ENCODE measurements around the gene PTPRM.

Gene PTPRM

GRCh38 chr18:8196238-8196637, 629.1 kb downstream of the PTPRM start:
- Histone ChIP-seq H3K27me3 (ENCODE audit: insufficient read depth, low read length, poor library complexity, severe bottlenecking) (no peaks in the 10 kb centered on the region), H3K4me3 (ENCODE audit: low read length, poor library complexity, severe bottlenecking) (no peak overlapping the region), H3K9ac (ENCODE audit: low read depth, low read length, poor library complexity, severe bottlenecking) (no peak overlapping the region), H3K4me1 (ENCODE audit: insufficient read depth, low read length, poor library complexity, severe bottlenecking) (no peaks in the 10 kb centered on the region), H3K9me3 (ENCODE audit: insufficient read depth, low read depth, low read length) (no peaks in the 10 kb centered on the region), H3K9me2 (replicated peaks; ENCODE audit: low read depth, low read length) (no peaks in the 10 kb centered on the region), H3K79me2 (ENCODE audit: insufficient read depth, low read length) (no peaks in the 10 kb centered on the region), H3K4me2 (ENCODE audit: low read depth, low read length, poor library complexity, severe bottlenecking) (no peak overlapping the region), H2AFZ (ENCODE audit: low read length) (no peak overlapping the region), H3K36me3 (ENCODE audit: insufficient read depth, low read length) (no peaks in the 10 kb centered on the region), H4K20me1 (ENCODE audit: insufficient read depth, low read length, poor library complexity, severe bottlenecking) (no peaks in the 10 kb centered on the region), H3F3A (ENCODE audit: low read depth) (no peaks in the 10 kb centered on the region)
- TF ChIP-seq, protein P1, sequence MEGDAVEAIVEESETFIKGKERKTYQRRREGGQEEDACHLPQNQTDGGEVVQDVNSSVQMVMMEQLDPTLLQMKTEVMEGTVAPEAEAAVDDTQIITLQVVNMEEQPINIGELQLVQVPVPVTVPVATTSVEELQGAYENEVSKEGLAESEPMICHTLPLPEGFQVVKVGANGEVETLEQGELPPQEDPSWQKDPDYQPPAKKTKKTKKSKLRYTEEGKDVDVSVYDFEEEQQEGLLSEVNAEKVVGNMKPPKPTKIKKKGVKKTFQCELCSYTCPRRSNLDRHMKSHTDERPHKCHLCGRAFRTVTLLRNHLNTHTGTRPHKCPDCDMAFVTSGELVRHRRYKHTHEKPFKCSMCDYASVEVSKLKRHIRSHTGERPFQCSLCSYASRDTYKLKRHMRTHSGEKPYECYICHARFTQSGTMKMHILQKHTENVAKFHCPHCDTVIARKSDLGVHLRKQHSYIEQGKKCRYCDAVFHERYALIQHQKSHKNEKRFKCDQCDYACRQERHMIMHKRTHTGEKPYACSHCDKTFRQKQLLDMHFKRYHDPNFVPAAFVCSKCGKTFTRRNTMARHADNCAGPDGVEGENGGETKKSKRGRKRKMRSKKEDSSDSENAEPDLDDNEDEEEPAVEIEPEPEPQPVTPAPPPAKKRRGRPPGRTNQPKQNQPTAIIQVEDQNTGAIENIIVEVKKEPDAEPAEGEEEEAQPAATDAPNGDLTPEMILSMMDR (conservative IDR thresholded peaks at IDR 0.05; ENCODE audit: low read length), result no peak
- no peak for TF ChIP-seq EZH2phosphoT487 (IDR thresholded peaks at IDR 0.05; ENCODE audit: borderline replicate concordance)

DNA sequence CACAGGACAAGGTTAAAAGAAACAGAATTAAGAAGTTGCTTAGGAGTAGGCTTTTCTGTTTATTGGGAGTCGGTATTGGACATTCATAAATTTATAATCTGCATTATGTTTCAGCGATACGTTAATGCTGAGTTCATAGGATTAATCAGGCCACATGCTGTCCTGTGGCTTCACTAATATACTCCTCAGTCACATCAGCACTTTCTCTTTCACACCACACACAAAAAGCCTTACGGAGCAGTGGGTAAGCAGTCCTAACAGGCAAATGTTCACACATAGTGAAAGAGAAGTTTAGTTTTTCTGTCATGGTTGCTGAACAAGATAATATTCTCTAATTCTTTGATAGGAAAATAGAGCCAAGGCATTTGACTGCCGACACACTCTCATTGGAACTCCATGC, 630.4 kb downstream of the PTPRM start:
- Histone ChIP-seq H3K9ac (ENCODE audit: low read depth, low read length, poor library complexity, severe bottlenecking) (no peak overlapping the region), H3K4me2 (ENCODE audit: low read depth, low read length, poor library complexity, severe bottlenecking) (no peak overlapping the region), H3K4me1 (ENCODE audit: insufficient read depth, low read length, poor library complexity, severe bottlenecking) (no peaks in the 10 kb centered on the region), H3K4me3 (ENCODE audit: low read length, poor library complexity, severe bottlenecking) (no peak overlapping the region), H3F3A (ENCODE audit: low read depth) (no peaks in the 10 kb centered on the region), H3K9me3 (ENCODE audit: insufficient read depth, low read depth, low read length) (no peaks in the 10 kb centered on the region), H3K9me2 (replicated peaks; ENCODE audit: low read depth, low read length) (no peaks in the 10 kb centered on the region), H3K36me3 (ENCODE audit: insufficient read depth, low read length) (no peaks in the 10 kb centered on the region), H4K20me1 (ENCODE audit: insufficient read depth, low read length, poor library complexity, severe bottlenecking) (no peaks in the 10 kb centered on the region), H2AFZ (ENCODE audit: low read length) (no peak overlapping the region), H3K79me2 (ENCODE audit: insufficient read depth, low read length) (no peaks in the 10 kb centered on the region), H3K27me3 (ENCODE audit: insufficient read depth, low read length, poor library complexity, severe bottlenecking) (no peaks in the 10 kb centered on the region)
- TF ChIP-seq, protein P1 (conservative IDR thresholded peaks at IDR 0.05; ENCODE audit: low read length), result no peak
- TF ChIP-seq EZH2phosphoT487 (IDR thresholded peaks at IDR 0.05; ENCODE audit: borderline replicate concordance), result no peak

GRCh38 chr18:8207996-8208395, 640.9 kb downstream of the PTPRM start:
- Histone ChIP-seq H3K9ac (ENCODE audit: low read depth, low read length, poor library complexity, severe bottlenecking) (no peak overlapping the region), H3K9me3 (ENCODE audit: insufficient read depth, low read depth, low read length) (no peaks in the 10 kb centered on the region), H3K27me3 (ENCODE audit: insufficient read depth, low read length, poor library complexity, severe bottlenecking) (no peaks in the 10 kb centered on the region), H2AFZ (ENCODE audit: low read length) (no peak overlapping the region), H3K9me2 (replicated peaks; ENCODE audit: low read depth, low read length) (no peaks in the 10 kb centered on the region), H3F3A (ENCODE audit: low read depth) (no peaks in the 10 kb centered on the region), H3K4me3 (ENCODE audit: low read length, poor library complexity, severe bottlenecking) (no peak overlapping the region), H3K79me2 (ENCODE audit: insufficient read depth, low read length) (no peaks in the 10 kb centered on the region), H4K20me1 (ENCODE audit: insufficient read depth, low read length, poor library complexity, severe bottlenecking) (no peaks in the 10 kb centered on the region), H3K36me3 (ENCODE audit: insufficient read depth, low read length) (no peaks in the 10 kb centered on the region), H3K4me1 (ENCODE audit: insufficient read depth, low read length, poor library complexity, severe bottlenecking) (no peaks in the 10 kb centered on the region), H3K4me2 (ENCODE audit: low read depth, low read length, poor library complexity, severe bottlenecking) (no peak overlapping the region)
- no peak for TF ChIP-seq EZH2phosphoT487 (IDR thresholded peaks at IDR 0.05; ENCODE audit: borderline replicate concordance)
- TF ChIP-seq, protein P1 (conservative IDR thresholded peaks at IDR 0.05; ENCODE audit: low read length), result no peak

Data from Loucy (cell line).